Raji (cell line): ENCODE results near the gene TRIM71.

Experiments used
- POLR2A ChIP-seq: IDR thresholded peaks from 2 replicates; pipeline ENCODE4 v1.6.1; 2011; ENCODE audit warnings: low read depth, low read length, control low read depth; ENCODE audit not compliant: insufficient read depth

The TRIM71 gene

GRCh38 chr3:32869513-32870047, 51.8 kb downstream of the TRIM71 start:
- no peak for TF ChIP-seq POLR2A

- TF ChIP-seq POLR2A = no peak
These were observed 52.7 kb downstream of the TRIM71 start for GRCh38 chr3:32870373-32871095.

- no peak for TF ChIP-seq POLR2A
These were observed 53.5 kb downstream of the TRIM71 start for GRCh38 chr3:32871273-32871672.

GRCh38 chr3:32872487-32873382, 54.9 kb downstream of the TRIM71 start:
- no peak for TF ChIP-seq POLR2A

- TF ChIP-seq POLR2A = no peak
These were observed 55.8 kb downstream of the TRIM71 start for GRCh38 chr3:32873531-32874130.

- no peak for TF ChIP-seq POLR2A
These were observed 59.1 kb downstream of the TRIM71 start for GRCh38 chr3:32876920-32877319.

GRCh38 chr3:32877598-32877997, 59.8 kb downstream of the TRIM71 start:
- TF ChIP-seq POLR2A = no peak

GRCh38 chr3:32880225-32880624, 62.4 kb downstream of the TRIM71 start:
- TF ChIP-seq POLR2A = no peak

- TF ChIP-seq POLR2A = no peak
These were observed 63.8 kb downstream of the TRIM71 start for GRCh38 chr3:32881624-32882023.

- no peak for TF ChIP-seq POLR2A
These were observed 64.4 kb downstream of the TRIM71 start for GRCh38 chr3:32882189-32882588.

- TF ChIP-seq POLR2A = no peak
These were observed 64.8 kb downstream of the TRIM71 start for GRCh38 chr3:32882603-32883025.

- no peak for TF ChIP-seq POLR2A
These were observed 66.0 kb downstream of the TRIM71 start for GRCh38 chr3:32883817-32884216.

- TF ChIP-seq POLR2A = no peak
These were observed 66.8 kb downstream of the TRIM71 start for GRCh38 chr3:32884591-32884990.

GRCh38 chr3:32885283-32885901, 67.6 kb downstream of the TRIM71 start:
- no peak for TF ChIP-seq POLR2A

GRCh38 chr3:32886296-32886695, 68.5 kb downstream of the TRIM71 start:
- no peak for TF ChIP-seq POLR2A
